Measurements from ENCODE around the gene MAP3K14.
"Not testable (repeated sequence)": the region's sequence is repeated elsewhere in the genome, so short reads cannot be mapped to it uniquely, and the experiment has no call there.

MAP3K14 gene

DNA sequence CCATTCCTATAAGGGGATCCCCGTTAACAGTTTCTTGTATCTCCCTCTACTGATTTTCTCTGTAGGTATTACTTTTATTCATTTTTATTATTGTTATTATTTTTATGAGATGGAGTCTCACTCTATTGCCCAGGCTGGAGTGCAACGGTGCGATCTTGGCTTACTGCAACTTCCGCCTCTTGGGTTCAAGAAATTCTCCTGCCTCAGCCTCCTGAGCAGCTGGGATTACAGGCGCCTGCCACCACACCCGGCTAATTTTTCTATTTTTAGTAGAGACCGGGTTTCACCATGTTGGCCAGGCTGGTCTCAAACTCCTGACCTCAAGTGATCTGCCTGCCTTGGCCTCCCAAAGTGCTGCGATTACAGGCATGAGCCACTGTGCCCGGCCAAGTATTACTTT, 14.6 kb downstream of the MAP3K14 start:
- not testable (repeated sequence) for DNase-seq

DNA sequence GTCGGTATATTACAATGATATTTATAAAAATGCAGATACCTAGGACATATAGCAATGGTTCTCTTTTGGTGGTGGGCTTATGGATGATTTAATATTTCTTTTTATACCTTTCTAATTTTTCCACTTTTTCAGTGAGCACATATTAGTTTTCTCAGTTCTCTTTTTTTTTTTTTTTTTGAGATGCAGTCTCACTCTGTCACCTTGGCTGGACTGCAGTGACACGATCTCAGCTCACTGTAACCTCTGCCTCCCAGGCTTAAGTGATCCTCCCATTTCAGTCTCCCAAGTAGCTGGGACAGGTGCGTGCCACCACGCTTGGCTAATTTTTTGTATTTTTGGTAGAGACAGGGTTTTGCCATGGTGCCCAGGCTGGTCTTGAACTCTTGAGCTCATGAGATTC, 15.1 kb downstream of the MAP3K14 start:
- DNase-seq = no peak

DNA sequence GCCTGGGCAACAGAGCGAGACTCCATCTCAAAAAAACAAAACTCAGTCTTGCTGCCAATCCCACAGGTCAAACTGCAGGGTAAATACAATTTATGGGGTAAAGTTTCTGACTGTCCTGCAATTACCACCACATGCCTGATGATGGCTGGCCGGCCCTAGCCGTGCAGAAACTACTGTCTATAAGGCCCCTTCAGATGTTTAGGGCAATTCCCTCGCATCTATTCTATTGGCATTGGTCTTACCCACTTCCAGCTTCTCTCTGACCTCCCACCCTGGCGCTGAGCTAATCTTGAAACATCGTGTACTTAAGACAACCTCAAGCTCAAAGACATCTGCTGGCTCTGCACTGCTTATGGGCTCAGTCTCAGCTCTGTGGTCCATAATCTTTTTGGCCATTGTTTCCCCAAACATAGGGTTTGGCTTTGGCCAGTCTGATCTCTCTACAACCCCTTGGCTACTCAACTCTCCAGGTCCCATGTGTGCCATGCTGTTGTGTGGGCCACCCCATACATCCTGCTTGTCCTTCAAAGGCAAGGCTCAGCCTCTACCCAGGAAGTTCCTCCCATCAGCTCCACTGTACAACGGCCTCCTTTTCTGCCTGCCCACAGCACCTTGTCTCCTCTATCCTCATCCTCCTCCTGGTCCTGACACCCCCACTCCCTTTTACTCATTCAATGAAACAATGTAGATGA, 16.6 kb downstream of the MAP3K14 start:
- no peak for DNase-seq

DNA sequence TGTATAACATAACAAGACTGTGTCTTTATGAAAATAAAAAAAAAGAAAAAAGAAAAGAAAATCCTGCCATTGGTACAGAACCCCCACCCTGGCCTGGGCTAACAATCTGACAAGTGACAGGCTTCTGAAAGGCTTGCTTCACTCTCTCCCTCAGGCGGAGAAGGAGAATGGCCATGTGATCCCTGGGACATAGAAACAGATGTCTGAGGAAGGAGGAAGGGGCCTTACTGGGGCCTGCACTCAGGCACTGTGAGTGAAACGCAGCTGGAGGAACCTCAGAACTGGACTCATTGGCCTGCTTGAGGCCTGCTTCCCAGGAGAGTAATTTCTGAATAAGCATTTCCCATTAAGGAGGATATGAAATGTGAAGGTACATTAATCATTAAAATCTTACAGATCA, 17.5 kb downstream of the MAP3K14 start:
- peak in 4 of 58 donors; percentile 19 to 29 (median 20) for DNase-seq

DNA sequence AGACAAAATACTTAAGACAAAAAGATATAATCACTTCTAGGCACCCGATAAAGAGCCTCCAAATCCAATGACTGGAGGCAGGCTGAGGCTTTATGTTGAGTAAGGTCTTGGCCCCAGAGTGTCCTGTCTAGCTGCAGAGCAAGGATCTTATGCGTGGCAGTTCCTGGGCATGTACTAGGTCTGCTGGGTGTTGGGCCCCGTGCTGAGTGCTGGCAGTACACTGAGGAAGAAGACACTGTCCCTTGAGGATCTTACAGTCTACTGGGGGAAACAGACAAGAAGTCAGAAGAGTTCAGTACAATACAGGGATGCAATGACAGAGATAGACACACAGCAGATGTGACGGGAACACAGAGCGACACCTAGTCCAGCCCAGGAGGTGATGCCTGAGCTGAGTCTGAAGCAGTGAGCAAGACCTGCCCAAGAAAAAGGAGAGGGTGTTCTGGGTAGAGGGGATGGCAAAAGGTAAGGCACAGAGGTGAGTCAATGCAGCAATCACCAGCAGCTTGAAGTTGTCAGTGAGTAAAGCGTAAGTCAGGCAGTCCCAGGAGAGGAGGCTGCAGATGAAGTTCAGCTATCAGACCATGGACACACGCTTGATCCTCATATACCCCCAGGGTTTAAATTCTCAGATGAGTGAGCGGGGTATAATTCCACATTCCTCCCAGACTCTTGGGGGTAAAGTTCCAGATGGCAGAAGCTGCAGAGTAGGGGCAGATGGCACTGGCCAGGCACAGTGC, 18.1 kb downstream of the MAP3K14 start:
- no peak for DNase-seq

DNA sequence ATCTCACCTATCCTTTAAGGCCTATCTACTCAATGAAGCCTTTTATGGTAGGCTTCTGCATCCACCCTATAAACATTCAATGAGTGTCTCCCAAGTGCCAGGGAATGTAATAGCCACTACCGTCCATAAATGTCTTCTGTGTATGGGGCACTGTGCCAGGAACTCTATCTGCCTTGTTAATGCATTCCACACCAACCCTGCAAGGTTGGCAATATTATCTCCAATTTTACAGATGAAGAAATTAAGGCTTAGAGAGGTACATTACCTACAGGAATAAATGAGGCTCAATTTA, 20.0 kb downstream of the MAP3K14 start:
- DNase-seq = no peak

DNA sequence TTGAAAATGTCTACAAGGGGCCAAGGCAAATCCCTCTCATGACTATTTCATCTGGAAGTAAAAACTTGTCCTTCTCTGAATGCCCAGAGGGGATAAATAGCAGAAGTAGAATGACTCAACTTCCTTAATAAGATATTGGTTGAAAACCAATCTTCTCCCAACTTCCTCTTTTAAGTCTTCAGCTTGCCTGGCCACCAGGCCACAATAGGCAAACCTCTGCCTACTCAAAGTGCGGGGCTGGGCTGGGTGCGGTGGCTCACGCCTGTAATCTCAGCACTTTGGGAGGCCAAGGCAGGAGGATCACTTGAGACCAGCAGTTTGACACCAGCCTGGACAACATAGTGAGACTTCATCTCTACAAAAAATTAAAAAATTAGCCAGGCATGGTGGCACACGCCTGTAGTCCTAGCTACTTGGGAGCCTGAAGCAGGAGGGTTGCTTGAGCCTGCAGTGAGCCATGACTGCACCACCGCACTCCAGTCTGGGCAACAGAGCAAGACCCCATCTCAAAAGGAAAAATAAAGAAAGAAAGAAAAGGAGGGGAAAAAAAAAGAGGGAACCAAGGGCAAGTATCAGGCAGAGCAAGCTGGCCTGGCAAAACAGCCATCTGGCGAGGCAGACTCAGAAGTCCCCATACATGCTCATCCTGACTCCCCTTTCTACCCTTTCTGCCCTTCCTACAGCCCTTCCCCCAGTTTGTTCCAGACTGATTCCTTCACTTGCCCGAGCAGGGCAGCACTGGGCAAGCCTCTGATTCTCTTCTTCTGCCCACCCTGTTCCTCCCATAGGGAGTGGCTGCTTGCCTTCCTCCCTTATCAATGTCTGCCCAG, 20.6 kb downstream of the MAP3K14 start:
- DNase-seq = peak in 2 of 58 donors; percentile 22 to 24

DNA sequence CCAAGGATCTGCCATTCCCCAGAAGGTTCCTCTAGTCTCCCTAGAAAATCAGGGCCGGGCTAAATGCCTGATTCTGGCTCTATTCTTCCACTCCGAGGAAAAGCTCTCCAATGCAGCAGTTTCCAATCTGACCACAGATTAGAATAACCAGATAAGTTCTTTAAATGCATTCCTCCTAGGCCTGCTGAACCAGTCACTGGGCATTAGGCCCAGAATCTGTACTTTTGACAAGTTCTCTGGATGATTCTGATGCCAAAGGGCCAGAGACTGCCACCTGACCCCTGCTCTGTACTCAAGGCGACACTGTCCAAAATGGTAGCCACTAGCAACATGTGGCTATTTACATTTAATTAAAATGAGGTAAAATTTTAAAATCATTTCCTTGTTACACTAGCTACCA, 22.3 kb downstream of the MAP3K14 start:
- peak in 2 of 58 donors; percentile 16 to 23 for DNase-seq

DNA sequence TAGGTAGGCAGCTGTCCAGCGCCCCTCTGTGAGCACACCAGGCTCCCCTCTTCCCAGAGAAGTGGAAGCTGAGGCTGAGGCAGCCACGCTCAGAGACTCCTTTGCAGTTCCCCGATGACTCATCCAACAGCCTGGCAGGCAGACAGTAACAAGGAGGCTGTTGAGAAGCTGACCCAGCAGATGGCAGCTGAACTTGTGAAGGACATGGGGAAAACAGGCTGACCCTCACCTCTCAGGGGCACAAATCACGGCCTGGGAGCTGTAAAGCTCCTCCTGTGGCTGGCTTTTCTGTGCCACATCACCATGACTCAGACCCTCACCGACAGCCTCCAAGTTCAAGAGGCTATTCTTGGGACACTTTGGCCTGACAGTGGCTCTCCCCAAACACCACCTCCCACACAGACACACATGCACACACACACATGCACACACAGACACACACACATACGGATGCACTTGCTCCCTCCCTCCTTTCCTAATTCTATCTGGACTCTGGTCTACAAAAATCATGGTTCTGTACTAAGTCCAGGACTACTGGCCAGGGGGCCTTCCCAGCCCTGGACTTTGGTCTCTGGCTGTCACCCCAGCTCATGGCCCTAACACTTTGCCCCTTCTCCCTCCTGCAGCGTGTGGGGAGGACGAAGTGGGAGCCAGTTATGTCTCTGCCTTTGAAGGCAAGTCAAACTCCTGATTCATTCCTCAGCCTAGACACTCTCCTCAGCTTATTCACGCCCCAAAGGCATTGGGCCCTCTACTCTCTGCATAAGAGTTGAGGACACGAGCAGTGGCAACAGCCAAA, 23.2 kb downstream of the MAP3K14 start:
- peak in 48 of 58 donors; percentile 15 to 85 (median 50) for DNase-seq

DNA sequence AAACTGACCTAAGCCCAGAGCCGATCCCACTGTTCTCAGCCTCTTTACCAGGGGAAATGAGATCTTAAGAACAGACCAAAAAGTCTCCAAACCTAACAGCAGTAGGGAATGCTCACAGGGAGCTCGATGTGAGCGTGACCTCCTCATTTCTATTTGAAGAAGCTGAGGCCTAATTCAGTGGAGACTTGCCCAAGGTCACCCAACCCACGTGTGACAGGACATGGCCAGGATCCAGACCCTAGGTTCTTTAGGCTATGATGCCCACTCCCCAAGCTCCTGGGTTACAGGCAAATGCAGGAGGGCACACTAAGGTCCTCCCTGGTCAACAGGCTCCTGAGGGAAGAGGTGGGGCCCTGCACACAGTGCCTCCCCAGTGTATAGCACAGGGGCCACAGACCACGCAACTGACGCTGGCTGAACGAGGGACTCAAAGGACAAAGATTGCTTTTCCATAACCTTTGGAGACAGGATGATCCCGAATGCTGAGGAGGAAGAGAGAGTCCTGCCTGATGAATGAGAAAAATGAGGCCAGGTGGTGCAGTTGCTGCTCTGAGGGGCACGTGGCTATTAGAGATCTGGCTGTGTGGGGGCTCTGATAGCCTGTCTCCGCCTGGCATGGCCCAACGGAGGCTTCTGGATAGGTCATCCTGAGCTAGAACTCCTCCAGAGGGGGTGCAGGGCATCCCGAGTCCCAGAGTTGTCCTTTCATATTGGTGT, 24.0 kb downstream of the MAP3K14 start:
- DNase-seq = no peak

DNA sequence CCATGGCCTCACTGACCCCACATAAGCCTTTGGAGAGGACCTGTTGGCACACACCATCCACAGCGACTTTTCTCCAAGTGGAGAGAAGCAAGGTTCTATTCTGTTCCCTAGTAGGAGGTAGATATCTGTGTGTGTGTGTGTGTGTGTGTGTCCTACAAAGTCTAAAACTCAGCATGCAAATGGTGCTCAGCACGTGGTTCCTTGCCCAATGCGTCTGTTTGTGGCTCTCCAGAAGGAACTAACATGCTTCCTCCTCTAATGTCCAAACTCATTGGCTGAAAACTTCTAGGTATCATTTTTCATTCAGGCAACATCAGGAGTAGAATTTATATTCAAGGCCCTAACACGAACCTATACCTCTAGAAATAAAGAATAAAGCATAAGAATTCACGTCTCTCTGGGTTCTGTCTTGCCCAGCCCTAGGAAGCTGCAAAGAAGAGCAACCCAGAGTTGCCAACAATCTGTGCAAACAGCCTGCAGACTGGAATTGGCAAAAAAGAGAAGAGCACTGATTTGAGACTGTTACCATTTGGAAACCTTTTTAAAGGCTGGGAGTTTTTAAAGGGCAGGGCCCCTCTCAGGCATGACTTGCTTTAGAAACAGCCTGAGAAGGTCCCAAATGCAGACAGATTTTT, 25.5 kb downstream of the MAP3K14 start:
- peak in 17 of 58 donors; percentile 8 to 61 (median 23) for DNase-seq

DNA sequence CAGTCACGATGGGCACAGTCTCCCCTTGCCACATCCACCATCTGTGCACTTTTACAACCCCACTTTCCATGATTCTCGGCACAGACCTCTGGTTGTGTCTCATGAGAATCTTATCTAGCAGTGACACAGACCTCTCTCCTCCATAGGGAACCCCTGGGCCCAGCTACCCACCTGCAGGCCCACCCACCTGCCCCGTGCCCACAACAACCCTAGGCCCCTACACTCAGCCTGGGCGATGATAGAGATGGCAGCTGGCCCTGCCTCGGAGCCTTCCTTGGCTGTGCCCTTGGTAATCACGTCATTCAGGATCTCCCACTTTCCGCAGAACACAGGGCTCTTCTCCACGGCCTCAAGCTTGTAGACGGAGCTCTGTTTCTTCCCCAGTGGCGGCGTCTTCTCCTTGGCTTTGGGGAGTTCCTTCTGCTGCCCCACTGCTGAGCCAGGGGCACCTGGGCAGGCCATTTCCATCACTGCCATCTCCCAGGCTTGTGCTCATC, 26.5 kb downstream of the MAP3K14 start:
- DNase-seq = no peak

DNA sequence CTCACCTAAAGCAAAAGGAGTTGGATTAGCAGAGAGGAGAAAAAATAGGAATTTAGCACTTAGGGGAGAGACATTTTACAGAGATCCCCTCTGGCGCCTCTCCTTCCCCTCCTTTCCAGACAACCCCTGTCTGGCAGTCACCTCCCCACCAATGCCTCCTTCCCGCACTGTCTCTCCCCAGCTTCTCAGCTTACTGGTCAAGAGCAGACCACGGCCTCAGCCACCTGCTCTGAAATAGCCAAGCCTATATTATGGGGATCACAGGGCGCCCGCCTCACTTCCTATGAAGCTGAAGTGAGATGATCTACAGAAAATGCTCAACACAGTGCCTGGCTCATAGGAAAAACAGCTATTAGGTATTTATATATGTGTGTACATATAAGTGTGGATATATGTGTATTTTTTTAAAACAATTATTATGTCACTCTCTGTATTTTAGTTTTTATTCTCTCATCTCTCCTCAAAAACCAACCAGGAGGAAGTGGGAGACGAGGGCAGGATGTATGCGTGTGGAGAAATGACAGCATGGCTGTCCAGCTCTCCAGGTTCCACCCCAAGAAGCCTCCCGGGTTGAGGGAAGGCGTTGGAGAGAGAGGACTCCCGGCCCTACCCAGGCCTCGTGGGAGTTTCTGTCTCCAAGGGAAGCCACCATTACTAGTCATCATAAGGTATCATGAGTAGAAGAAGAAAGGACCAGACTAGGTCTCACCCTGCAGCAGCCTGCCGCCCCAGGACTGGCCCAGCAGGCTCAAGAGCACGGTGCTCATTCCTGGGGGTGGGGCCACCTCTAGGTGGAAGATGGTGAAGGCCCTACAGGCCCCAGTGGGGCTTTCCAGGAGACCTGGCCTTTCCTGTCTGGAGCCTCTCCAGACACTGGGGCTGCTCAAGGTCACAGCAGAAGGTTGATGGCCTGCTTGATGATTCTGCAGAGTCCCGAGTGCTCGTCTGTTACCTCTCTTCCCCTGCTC, 27.2 kb downstream of the MAP3K14 start:
- no peak for DNase-seq

DNA sequence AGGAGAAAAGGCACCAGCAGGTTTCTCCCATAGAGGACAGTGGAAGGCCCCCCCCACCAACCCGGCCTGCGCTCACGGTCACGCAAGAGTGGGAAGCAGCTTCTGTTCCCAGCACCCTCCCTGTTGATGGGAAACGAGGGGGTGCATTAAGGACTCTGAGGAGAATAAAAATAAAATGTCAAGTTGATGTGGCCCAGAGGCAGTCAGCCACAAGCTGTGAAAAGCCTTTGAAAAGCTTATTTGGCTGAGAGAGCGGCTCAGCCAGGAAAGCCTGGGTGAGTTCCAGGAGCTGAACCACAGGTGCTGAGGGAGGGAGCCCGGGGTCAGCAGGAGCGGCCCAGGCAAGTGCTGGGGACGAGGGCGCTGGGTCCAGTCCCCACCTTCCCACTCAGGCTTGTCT, 28.0 kb downstream of the MAP3K14 start:
- DNase-seq = peak in 26 of 58 donors; percentile 17 to 82 (median 36)

DNA sequence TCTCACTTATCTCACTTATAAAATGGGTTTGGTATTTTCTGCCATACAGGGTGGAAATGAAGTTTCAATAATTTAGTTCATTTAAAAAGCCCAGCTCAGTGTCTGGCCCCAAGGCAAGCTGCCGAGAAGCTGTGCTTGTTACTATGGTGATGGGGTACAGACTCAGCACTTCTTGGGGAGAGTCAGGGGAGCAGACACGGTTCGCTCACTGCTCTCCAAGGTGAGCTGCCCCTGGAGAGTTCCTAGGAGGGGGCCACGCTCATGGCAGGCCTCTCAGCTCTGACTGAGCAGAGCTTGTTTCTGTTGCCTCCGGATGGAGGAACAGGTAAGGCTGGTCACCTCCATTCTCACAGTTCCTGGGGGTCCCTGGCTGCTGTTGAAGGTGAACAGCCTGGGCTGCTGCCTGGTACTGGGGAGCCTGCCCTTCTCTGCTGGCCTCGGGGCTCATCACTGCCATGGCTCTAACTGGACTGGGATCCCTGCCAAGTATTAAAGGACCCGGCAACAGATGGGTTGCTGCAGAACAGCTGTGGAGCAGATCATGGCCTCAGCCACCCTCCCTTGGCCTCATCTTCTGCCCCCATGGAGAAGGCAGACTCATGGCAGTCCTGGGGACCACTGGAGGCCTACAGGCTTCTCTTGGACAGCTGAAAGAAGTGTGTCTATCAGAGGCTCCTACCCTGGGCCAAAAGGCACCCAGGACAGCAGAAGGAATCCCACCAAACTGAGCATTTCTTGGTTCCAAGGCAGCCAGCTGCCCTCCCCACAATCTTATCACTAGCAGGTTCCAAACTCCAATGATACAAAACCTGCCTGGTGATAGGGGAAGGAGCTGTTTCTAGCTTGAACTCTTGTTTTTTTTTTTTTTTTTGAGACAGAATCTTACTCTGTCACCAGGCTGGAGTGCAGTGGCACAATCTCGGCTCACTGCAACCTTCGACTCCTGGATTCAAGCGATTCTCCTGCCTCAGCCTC, 29.0 kb downstream of the MAP3K14 start:
- DNase-seq = peak in 2 of 58 donors; percentile 11 to 44

DNA sequence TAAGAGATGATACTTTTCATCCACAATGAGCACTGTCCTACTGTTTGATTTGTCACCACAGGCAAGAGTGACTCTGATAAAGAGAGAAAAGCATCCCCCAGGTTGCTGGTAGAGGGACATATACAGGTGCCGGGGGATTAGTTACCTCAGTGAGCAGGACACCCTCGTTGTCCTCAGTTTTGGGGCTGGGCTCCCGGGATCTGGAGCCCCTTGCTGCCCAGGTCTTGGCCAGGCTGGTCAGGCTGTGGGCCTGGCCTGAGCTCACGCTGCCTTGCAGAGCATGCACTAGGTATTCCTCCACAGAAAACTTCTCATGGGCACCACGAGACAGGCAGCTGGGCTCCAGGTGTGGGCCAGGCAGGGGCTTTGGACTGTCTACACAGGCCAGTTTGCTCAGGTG, 30.5 kb downstream of the MAP3K14 start:
- DNase-seq = no peak
